ENCODE measurements around the gene MAST4.

- TF ChIP-seq CTCF (IDR thresholded peaks at IDR 0.05) (no peak), EZH2 (IDR thresholded peaks at IDR 0.05; ENCODE audit: borderline replicate concordance, insufficient read depth, low read depth, low read length, poor library complexity, severe bottlenecking) (no peak)
Observed at GRCh38 chr5:67037171-67037570, 441.0 kb downstream of the MAST4 start.

All from B cell (primary cell).